ENCODE results near the gene JADE3. TPM values are rescaled to one million over a fixed set of nuclear protein-coding genes. Genes with fewer than 3 reads are reported as not detected.

The JADE3 gene
- total RNA-seq, 1 experiment from 2014 or later = 20.2 TPM

DNA sequence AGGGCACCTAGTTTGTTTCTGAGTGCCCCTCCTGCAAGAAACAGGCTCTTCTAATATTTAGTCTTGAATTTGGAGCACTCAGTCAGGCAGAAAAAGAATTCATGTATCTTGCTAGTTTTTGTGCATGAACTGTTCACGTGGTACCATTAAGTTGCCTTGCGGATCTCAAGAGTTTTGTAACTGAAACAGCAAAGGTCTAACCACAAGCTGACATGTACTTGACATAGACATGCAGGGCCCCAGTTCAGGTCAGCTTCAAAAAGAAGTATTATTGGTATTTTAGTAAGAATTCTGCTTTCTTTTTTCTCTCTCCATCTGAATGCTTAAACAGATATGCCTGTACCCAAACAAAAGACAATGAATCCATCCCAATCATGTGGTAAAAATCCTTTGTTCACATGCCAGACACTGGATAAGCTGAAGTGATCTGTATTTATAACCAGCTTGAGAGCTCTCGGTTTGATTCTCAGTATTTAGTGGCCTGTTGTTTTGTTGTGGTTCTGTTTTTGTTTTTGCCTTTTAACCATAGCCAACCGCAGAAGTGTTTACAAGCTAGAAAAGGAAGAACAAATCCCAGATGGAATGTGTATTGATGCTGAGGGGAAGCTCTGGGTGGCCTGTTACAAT lies 179.0 kb downstream of the JADE3 start:
- H3K36me3 Mint-ChIP-seq (ENCODE audit: insufficient read depth in 1 of 3, low read depth in 3 of 3) = no peaks in the 10 kb centered on the region
- no peak overlapping the region for H2BK5ac ChIP-seq (ENCODE audit: insufficient read length, low read length)
- no peak overlapping the region for H4K5ac ChIP-seq (ENCODE audit: insufficient read length, low read depth, low read length)
- peaks cover 8% of the 10 kb centered on the region for H3K9me3 ChIP-seq (ENCODE audit: control insufficient read depth, low read depth, low read length)
- H3K9me3 Mint-ChIP-seq = peaks cover 42 to 62% of the 10 kb centered on the region in 2 experiments
- no peak overlapping the region for H3T11ph ChIP-seq (ENCODE audit: low read length)
- H3K79me1 ChIP-seq (ENCODE audit: insufficient read depth, low read depth, low read length, poor library complexity, severe bottlenecking) = no peaks in the 10 kb centered on the region
- H3K27ac Mint-ChIP-seq = peak overlapping the region in 1 of 3 experiments; percentile 71; a peak in 4 of 7 replicates
- peaks cover 12 to 15% of the 10 kb centered on the region in 2 experiments for H3K4me1 Mint-ChIP-seq
- H3K18ac ChIP-seq (ENCODE audit: insufficient read length, low read depth, low read length) = no peak overlapping the region
- H3K4me2 ChIP-seq (ENCODE audit: insufficient read depth, insufficient read length, low read length) = no peak overlapping the region
- no CpG with 5 or more reads among the region's 4 CpGs for WGBS (ENCODE audit: extremely low coverage, insufficient read length, low lambda C conversion rate)
- no peak overlapping the region for H3K4me3 Mint-ChIP-seq
- no peaks in the 10 kb centered on the region for H3K23me2 ChIP-seq (ENCODE audit: insufficient read length, low read depth, low read length, poor library complexity, severe bottlenecking)
- TF ChIP-seq, protein P1, sequence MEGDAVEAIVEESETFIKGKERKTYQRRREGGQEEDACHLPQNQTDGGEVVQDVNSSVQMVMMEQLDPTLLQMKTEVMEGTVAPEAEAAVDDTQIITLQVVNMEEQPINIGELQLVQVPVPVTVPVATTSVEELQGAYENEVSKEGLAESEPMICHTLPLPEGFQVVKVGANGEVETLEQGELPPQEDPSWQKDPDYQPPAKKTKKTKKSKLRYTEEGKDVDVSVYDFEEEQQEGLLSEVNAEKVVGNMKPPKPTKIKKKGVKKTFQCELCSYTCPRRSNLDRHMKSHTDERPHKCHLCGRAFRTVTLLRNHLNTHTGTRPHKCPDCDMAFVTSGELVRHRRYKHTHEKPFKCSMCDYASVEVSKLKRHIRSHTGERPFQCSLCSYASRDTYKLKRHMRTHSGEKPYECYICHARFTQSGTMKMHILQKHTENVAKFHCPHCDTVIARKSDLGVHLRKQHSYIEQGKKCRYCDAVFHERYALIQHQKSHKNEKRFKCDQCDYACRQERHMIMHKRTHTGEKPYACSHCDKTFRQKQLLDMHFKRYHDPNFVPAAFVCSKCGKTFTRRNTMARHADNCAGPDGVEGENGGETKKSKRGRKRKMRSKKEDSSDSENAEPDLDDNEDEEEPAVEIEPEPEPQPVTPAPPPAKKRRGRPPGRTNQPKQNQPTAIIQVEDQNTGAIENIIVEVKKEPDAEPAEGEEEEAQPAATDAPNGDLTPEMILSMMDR (conservative IDR thresholded peaks at IDR 0.05) = no peak
- no peak overlapping the region for H2BK12ac ChIP-seq (ENCODE audit: insufficient read length, low read depth, low read length)
- no peak overlapping the region for H2BK120ac ChIP-seq (ENCODE audit: low read depth, low read length, poor library complexity, severe bottlenecking)
- no peak overlapping the region for H2AK5ac ChIP-seq (ENCODE audit: insufficient read length, low read length)
- H3K27me3 Mint-ChIP-seq (ENCODE audit: low read depth) = no peaks in the 10 kb centered on the region
- H2BK15ac ChIP-seq (ENCODE audit: low read depth, low read length) = no peak overlapping the region
- H3K79me2 ChIP-seq (ENCODE audit: insufficient read depth, low read length) = no peaks in the 10 kb centered on the region
- no peak overlapping the region for H4K91ac ChIP-seq (ENCODE audit: insufficient read length, low read depth, low read length)
- no peak overlapping the region for H2AFZ ChIP-seq (ENCODE audit: low read length)
- H3K27me3 ChIP-seq (ENCODE audit: insufficient read depth, low read length) = no peaks in the 10 kb centered on the region
- H2BK20ac ChIP-seq (ENCODE audit: low read depth, low read length, poor library complexity, severe bottlenecking) = no peak overlapping the region
- H3K56ac ChIP-seq (ENCODE audit: insufficient read length, low read depth, low read length) = no peak overlapping the region
- H3K4ac ChIP-seq (ENCODE audit: low read depth, low read length) = no peak overlapping the region
- H4K8ac ChIP-seq (replicated peaks; ENCODE audit: insufficient read length, low read depth, low read length) = no peak overlapping the region
- no peaks in the 10 kb centered on the region for H3K4me1 ChIP-seq (ENCODE audit: insufficient read depth, low read length)
- no peak for DNase-seq
- H4K20me1 ChIP-seq (ENCODE audit: control insufficient read depth, insufficient read depth, insufficient read length) = no peaks in the 10 kb centered on the region
- H3K27ac ChIP-seq (ENCODE audit: insufficient read length, low read depth, low read length) = no peak overlapping the region
- H3K9ac ChIP-seq (ENCODE audit: extremely low read depth, insufficient read length, low read length) = no peak overlapping the region
- no peak overlapping the region for H3K14ac ChIP-seq (ENCODE audit: insufficient read depth, low read length)
- no peak overlapping the region for H3K23ac ChIP-seq (ENCODE audit: insufficient read length, low read depth, low read length)

Data from H9 (cell line).